Upper lobe of left lung (tissue), 4 donors: ENCODE measurements around the gene ERP27.

ENCODE experiments used
- EP300 ChIP-seq, 4 donors: sonication (generic); formaldehyde crosslinking; IDR thresholded peaks; one replicate each; pipeline ENCODE4 v1.5.1; 2017; ENCODE audit warnings: antibody characterized with exemption in 4 of 4, control low read depth in 2 of 4
- POLR2A ChIP-seq, 4 donors: fragments of 450-650 bp; IDR thresholded peaks; one replicate each; pipeline ENCODE4 v1.5.1; 2016 to 2017; ENCODE audit warnings: antibody characterized with exemption in 4 of 4, mild to moderate bottlenecking in 2 of 4
- TF ChIP-seq, protein P1 (sequence below), 6 experiments: fragments of 450-650 bp in 4 of 6; fragments of 200-600 bp in 2 of 6; sonication (generic) in 2 of 6; IDR thresholded peaks; one replicate each; pipeline ENCODE4 v1.5.1; 2016 to 2019; ENCODE audit warnings: antibody characterized with exemption in 6 of 6

DNA sequence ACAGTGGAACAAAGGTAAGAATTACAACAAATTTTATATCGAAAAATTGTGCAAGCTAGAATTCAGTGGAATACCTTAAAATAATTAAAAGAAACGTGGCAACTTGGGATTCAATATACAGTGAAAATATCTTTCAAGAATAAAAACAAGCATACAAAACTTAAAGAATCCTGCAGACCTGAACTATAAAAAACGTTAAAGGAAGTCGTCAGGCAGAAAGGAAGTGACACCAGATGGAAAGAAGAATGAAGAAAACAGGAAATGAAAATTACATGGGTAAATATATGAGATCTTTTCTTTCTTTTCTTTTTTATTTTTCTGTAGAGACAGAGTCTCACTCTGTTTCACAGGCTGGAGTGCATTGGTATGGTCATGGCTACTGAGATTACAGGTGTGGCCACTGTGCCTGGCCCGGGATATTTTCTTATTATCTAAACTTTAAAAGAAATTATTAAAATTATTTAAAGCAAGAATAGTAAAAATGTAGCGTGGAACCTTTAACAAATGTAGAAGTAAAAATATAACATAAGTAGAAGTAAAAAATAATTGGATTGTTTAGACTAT lies 57.4 kb downstream of the ERP27 start:
- TF ChIP-seq, protein P1, sequence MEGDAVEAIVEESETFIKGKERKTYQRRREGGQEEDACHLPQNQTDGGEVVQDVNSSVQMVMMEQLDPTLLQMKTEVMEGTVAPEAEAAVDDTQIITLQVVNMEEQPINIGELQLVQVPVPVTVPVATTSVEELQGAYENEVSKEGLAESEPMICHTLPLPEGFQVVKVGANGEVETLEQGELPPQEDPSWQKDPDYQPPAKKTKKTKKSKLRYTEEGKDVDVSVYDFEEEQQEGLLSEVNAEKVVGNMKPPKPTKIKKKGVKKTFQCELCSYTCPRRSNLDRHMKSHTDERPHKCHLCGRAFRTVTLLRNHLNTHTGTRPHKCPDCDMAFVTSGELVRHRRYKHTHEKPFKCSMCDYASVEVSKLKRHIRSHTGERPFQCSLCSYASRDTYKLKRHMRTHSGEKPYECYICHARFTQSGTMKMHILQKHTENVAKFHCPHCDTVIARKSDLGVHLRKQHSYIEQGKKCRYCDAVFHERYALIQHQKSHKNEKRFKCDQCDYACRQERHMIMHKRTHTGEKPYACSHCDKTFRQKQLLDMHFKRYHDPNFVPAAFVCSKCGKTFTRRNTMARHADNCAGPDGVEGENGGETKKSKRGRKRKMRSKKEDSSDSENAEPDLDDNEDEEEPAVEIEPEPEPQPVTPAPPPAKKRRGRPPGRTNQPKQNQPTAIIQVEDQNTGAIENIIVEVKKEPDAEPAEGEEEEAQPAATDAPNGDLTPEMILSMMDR (IDR thresholded peaks at IDR 0.05), result no peak
- TF ChIP-seq POLR2A (IDR thresholded peaks at IDR 0.05) (no peak), EP300 (IDR thresholded peaks at IDR 0.05) (no peak)
